GM19455 (cell line): ENCODE measurements around the gene LDB2.
"Not testable (repeated sequence)": the region's sequence is repeated elsewhere in the genome, so short reads cannot be mapped to it uniquely, and the experiment has no call there.

ENCODE experiments used
- ATAC-seq: cut with Tn5 transposase; IDR thresholded peaks from one replicate; pipeline ENCODE4 v1.9.1; 2021; ENCODE audit not compliant: unreplicated experiment

Gene LDB2

GRCh38 chr4:16897991-16898827, at the start of gene LDB2:
Gene LDB2, minus strand, starts transcription at chr4:16898645.
- no peak for ATAC-seq

- no peak for ATAC-seq
Measured at GRCh38 chr4:16942491-16942890, 44.0 kb upstream of the LDB2 start.

GRCh38 chr4:16939178-16939577, 40.7 kb upstream of the LDB2 start:
- no peak for ATAC-seq

- no peak for ATAC-seq
Measured at GRCh38 chr4:16938512-16939040, 40.1 kb upstream of the LDB2 start.

GRCh38 chr4:16931339-16932305, 33.2 kb upstream of the LDB2 start:
- no peak for ATAC-seq

- ATAC-seq, result no peak
Measured at GRCh38 chr4:16926214-16926613, 27.8 kb upstream of the LDB2 start.

GRCh38 chr4:16918716-16919115, 20.3 kb upstream of the LDB2 start:
- ATAC-seq, result not testable (repeated sequence)

GRCh38 chr4:16916719-16917337, 18.4 kb upstream of the LDB2 start:
- peak; percentile 92 for ATAC-seq

GRCh38 chr4:16916031-16916430, 17.6 kb upstream of the LDB2 start:
- ATAC-seq, result no peak

GRCh38 chr4:16914208-16914607, 15.8 kb upstream of the LDB2 start:
- ATAC-seq, result no peak

- ATAC-seq, result no peak
Measured at GRCh38 chr4:16912896-16913295, 14.5 kb upstream of the LDB2 start.

- ATAC-seq, result no peak
Measured at GRCh38 chr4:16909281-16909680, 10.8 kb upstream of the LDB2 start.

GRCh38 chr4:16908377-16909021, 10.1 kb upstream of the LDB2 start:
- ATAC-seq, result no peak

GRCh38 chr4:16900325-16900724, 1.9 kb upstream of the LDB2 start:
- no peak for ATAC-seq

- ATAC-seq, result no peak
Measured at GRCh38 chr4:16896881-16897750, 1.3 kb downstream of the LDB2 start.

- ATAC-seq, result no peak
Measured at GRCh38 chr4:16894406-16894805, 4.0 kb downstream of the LDB2 start.

- no peak for ATAC-seq
Measured at GRCh38 chr4:16893141-16893651, 5.2 kb downstream of the LDB2 start.

GRCh38 chr4:16890651-16891050, 7.8 kb downstream of the LDB2 start:
- ATAC-seq, result no peak

- ATAC-seq, result no peak
Measured at GRCh38 chr4:16889945-16890344, 8.5 kb downstream of the LDB2 start.
